Renal cortex interstitium (tissue), 11 donors: ENCODE results near the gene AHI1. TPM values are rescaled to one million over a fixed set of nuclear protein-coding genes. Genes with fewer than 3 reads are reported as not detected.
"Not testable (repeated sequence)": the region's sequence is repeated elsewhere in the genome, so short reads cannot be mapped to it uniquely, and the experiment has no call there.

ENCODE experiments used
- DNase-seq, 11 donors: peaks; one replicate each; pipeline ENCODE4 v3.0.0-alpha.2; 2013; ENCODE audit warnings: low read depth in 9 of 11, low spot score in 4 of 11; ENCODE audit errors: extremely low read depth in 1 of 11
- polyA plus RNA-seq, 3 donors: library from polyadenylated mRNA; unstranded; fragments of 120-200 nt; gene quantifications; one replicate each; pipeline ENCODE4 v1.2.1, GENCODE V29; 2013; ENCODE audit not compliant: insufficient read length in 3 of 3

The AHI1 gene
- polyA plus RNA-seq, 3 donors, result 48.3 to 95.6 (median 49.4) TPM

DNA sequence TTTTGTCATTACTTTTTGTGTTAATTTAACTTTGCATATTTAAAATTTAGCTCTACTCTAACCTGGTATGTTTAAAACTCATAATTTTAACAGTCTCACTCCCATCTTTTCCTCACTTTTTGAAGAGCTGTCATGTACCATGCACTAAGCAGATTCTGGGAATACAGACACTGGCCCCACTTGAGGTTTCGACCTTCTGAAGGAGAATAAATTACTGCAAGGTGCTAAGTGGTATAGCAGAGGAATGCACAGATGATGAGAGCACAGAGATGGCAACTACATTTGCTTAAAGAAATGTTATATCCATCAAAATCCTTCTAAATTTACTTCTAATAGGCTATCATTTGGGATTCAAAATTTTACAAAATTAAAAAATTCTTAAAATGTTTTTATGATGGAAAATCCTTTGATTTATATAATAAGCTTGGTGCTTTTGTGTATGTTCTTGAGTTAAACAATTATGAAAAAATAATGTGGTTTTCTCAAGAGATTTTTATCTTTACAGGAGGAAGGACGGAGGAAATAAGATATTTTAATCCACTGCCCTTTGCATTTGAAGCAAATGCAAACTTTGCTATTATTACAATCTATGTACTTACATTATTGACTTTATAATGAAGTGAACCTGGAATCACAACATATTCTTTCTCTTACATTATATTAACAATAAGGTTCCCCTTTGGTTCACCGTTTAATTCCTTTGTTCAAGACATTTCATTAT, 79.3 kb downstream of the AHI1 start:
- DNase-seq, result no peak

DNA sequence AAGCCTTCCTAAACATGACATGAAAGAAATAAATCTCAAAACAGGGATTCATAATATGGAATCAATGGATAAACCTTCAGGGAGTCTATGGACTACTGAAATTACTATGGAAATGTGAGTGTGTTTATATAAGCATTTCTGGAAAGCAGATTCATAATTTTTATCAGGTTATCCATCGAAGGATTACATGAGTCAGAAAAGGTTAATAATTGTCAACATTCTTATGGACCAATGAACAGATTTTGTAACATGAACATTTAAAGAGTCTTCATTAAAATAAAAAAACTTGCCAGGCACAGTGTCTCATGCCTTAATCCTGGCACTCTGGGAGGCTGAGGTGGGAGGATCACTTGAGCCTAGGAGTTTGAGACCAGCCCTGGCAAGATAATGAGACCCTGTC, 84.8 kb downstream of the AHI1 start:
- DNase-seq, result no peak

GRCh38 chr6:135411849-135412248, 85.7 kb downstream of the AHI1 start:
- no peak for DNase-seq

DNA sequence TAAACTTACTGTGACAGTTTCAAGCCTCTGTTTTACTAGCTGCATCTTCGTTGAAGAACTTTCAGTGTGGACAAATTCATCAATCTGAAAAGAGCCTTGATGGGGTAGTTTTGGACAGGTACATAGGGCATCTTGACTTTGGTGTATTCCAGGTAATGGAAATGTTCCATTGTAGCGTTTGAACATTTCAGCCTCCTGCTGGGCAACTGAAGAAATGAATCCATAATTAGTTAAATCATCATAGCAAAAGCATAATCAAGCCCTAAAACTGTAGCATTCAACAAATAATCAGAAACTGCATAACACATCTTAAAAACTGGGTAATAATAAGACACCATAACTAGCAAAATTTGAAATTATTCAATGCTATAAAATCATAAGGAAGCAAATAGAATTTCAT, 86.2 kb downstream of the AHI1 start:
- no peak for DNase-seq

DNA sequence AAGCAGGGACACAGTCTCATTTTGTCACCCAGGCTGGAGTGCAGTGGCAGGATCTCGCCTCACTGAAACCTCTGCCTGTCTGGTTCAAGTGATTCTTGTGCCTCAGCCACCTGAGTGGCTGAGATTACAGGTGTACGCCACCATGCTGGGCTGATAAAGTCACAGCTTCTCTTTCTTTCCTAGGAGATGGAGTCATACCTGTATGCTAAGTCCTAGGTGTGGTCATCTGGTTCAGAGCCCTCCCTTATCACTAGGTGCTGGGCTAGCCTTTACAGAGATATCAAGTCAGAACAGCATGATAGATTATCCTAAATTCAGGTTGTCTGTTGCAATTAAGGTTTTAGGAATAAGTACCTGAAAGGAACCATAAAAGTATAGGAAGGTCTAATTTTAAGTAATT, 86.7 kb downstream of the AHI1 start:
- no peak for DNase-seq

DNA sequence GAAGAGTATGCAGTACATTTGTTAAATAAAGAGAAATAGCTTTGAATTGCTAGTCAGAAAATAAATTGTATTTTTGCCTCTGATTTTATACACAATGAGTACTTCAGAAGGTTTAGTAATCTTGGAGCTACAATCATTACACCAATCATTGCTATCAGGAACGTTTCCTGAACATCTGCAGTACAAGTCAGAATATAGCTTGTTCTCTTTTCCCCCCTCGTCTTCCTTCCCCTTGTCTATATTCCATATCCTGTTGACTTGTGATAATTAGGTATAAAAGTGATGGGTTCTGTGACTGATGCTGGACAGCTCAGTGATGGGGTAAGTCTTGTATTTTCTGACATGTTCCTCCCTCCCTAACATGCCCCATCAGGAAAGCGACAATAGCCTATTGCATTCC, 94.0 kb downstream of the AHI1 start:
- DNase-seq, result no peak

- DNase-seq, result no peak
Measured at GRCh38 chr6:135402311-135402710, 95.2 kb downstream of the AHI1 start.

GRCh38 chr6:135397172-135397952, 100.2 kb downstream of the AHI1 start:
- DNase-seq, result no peak

GRCh38 chr6:135395136-135395535, 102.4 kb downstream of the AHI1 start:
- no peak for DNase-seq

DNA sequence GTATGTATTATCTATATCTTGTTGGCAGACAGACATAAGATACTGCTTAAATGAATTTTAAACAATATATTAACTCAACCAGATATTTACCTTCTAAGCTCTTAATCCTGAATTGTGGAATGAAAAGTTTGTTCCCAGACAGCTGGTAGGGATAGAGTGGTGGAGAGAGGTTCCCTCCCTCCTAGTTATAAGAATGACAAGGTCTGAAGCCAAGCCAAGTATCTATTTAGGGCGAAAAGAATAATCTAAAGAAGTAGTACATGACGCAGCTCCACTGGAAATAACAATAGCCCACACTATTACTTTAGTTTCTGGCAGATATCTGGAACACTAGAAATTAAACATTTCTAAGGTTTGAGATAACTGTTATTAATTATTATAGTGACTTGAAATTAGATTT, 104.3 kb downstream of the AHI1 start:
- no peak for DNase-seq

DNA sequence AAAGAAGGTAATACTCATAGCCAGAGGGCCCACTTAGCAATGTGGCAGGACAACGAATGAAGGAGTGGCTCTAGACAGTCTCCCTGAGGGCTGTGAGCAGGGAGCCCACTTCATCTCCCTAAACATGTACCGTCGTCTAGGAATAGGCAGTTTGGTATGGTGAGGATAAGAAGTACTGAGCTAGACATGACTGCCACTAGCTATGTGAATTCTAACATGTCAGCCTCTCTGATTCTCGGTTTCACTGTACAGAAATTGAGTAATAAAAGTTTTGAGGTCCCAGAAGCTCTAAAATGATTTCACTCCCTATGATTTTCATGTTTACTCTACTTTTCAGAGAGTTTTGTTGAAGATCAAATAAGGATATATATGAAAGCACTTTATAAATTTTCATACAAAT, 107.1 kb downstream of the AHI1 start:
- no peak for DNase-seq

- no peak for DNase-seq
Measured at GRCh38 chr6:135385299-135385698, 112.2 kb downstream of the AHI1 start.

DNA sequence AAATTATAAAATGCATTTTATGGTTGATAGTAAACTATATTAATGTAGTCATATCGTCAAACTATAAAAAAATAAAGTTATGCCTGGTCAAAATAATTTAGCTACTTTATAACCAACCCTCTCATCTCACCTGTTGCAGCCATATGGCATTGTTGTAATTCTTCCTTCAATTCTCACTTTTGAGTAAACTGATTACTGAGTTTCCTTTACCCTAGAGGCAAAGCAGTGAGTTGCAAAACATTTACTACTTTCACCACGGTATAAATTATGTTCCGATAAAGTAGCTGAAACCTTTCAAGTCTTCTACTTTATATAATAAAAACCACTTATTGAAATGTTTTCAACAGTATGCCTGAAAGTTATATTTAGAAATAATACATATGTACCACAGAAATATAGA, 113.8 kb downstream of the AHI1 start:
- DNase-seq, result no peak

- DNase-seq, result no peak
Measured at GRCh38 chr6:135383301-135383700, 114.2 kb downstream of the AHI1 start.

DNA sequence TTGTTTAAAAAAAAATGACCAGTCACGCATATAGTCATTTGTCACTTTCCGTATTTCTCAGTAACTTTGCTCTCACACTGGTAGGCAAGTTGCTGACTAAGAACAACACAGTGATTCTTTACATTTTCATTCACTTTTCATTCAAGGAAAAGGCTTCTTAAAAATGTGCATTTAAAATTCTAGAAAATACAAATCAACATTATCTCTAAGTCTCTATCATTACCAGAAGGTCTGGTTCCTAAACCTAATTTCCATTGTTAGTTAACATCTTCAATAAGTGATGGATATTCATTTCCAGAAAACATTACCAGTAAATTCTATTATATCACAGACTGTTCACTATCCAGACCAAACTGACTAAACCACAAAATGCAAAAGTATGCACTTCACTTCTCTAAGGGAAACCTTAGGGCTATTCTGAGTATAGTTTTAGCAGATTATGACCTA, 115.3 kb downstream of the AHI1 start:
- DNase-seq, result no peak

DNA sequence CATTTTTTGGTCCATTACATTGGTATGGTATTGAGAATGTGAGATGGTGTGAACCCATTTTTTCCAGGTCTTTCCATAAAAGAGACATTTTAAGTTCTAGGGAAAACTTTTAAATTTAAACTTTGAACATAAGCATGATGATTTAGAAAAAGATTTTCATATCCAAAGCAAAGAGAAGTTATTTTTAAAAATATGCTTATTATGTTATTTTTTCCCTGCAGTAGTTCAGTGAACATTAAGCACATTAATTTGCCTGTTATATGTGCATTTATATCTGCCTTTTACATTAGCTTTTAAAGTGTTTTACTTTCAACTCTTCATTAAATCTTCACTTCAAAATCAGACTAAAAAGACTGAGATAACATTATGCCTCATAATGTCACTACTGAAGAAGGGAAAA, 116.7 kb downstream of the AHI1 start:
- DNase-seq, result no peak

DNA sequence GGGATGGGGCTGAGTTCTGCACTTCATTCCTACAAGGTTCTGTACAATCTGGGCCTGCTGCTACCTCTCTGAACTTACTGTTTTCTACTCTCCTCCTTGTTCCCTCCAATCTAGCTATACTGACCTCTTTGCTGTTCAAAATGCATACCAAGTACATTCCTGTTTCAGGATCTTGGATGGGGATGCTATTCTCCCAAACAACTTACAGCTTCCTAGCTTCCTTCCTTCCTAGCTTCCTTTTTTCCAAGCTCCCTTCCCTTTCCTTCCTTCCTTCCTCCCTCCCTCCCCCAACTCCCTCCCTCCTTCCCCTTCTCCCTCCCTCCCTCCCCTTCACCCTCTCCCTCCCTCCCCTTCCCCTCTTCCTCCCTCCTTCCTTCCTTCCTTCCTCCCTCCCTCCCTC, 117.9 kb downstream of the AHI1 start:
- no peak for DNase-seq

DNA sequence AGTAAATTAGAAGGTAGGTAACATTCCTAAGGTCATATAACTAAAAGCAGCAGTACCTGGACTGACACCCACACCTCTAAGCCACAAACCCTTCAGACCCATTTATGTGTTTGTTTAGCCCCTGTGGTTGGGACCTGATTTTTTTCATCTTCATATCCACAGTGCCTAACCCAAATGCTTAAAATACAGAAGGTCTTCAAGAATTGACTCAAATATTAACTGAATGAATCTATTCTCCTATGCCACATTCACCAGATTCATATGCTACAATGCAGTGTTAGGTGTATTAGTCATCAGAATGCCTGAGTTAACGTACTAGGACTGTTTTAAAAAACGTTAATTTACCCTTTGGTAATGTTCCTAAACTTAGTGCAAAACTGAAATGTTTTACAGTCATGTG, 124.8 kb downstream of the AHI1 start:
- DNase-seq, result no peak

- not testable (repeated sequence) for DNase-seq
Measured at GRCh38 chr6:135363622-135364021, 133.9 kb downstream of the AHI1 start.

- no peak for DNase-seq
Measured at GRCh38 chr6:135362124-135362523, 135.4 kb downstream of the AHI1 start.

DNA sequence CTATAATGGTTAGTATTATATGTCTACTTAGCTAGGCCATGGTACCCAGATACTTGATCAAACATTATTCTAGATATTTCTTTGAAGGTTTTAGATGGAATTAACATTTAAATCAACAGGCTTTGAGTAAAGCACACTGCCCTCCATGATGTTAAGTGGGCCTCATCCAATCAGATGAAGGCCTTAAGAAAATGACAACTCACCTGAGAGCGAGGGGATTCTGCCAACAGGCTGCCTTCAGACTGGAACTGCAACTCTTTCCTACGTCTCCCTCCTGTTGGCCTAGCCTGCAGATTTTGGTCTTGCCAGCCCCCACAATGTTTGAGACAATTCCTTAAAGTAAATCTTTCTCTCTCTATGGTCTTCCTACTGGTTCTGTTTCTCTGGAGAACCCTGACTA, 137.3 kb downstream of the AHI1 start:
- no peak for DNase-seq
